ENCODE data around the gene ST6GALNAC4.

- TF ChIP-seq ZNF501 (tag by site-specific recombination; IDR thresholded peaks at IDR 0.05) = no peak
- no peak for TF ChIP-seq ZSCAN30 (tag by site-specific recombination; IDR thresholded peaks at IDR 0.05)
- TF ChIP-seq, protein P1, sequence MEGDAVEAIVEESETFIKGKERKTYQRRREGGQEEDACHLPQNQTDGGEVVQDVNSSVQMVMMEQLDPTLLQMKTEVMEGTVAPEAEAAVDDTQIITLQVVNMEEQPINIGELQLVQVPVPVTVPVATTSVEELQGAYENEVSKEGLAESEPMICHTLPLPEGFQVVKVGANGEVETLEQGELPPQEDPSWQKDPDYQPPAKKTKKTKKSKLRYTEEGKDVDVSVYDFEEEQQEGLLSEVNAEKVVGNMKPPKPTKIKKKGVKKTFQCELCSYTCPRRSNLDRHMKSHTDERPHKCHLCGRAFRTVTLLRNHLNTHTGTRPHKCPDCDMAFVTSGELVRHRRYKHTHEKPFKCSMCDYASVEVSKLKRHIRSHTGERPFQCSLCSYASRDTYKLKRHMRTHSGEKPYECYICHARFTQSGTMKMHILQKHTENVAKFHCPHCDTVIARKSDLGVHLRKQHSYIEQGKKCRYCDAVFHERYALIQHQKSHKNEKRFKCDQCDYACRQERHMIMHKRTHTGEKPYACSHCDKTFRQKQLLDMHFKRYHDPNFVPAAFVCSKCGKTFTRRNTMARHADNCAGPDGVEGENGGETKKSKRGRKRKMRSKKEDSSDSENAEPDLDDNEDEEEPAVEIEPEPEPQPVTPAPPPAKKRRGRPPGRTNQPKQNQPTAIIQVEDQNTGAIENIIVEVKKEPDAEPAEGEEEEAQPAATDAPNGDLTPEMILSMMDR (tag by site-specific recombination; IDR thresholded peaks at IDR 0.05) = no peak
- no peak for TF ChIP-seq ZNF549 (tag by site-specific recombination; IDR thresholded peaks at IDR 0.05)
- TF ChIP-seq KLF9 (tag by site-specific recombination; IDR thresholded peaks at IDR 0.05; ENCODE audit: low read depth) = no peak
- no peak for TF ChIP-seq ZNF335 (tag by site-specific recombination; conservative IDR thresholded peaks at IDR 0.05)
- no peak for TF ChIP-seq ZBTB44 (tag by site-specific recombination; IDR thresholded peaks at IDR 0.05)
- TF ChIP-seq BCL11A (tag by site-specific recombination; IDR thresholded peaks at IDR 0.05; ENCODE audit: low read depth) = no peak
- TF ChIP-seq, protein P2, sequence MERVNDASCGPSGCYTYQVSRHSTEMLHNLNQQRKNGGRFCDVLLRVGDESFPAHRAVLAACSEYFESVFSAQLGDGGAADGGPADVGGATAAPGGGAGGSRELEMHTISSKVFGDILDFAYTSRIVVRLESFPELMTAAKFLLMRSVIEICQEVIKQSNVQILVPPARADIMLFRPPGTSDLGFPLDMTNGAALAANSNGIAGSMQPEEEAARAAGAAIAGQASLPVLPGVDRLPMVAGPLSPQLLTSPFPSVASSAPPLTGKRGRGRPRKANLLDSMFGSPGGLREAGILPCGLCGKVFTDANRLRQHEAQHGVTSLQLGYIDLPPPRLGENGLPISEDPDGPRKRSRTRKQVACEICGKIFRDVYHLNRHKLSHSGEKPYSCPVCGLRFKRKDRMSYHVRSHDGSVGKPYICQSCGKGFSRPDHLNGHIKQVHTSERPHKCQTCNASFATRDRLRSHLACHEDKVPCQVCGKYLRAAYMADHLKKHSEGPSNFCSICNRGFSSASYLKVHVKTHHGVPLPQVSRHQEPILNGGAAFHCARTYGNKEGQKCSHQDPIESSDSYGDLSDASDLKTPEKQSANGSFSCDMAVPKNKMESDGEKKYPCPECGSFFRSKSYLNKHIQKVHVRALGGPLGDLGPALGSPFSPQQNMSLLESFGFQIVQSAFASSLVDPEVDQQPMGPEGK (tag by site-specific recombination; IDR thresholded peaks at IDR 0.05) = no peak
- TF ChIP-seq ZNF140 (tag by site-specific recombination; IDR thresholded peaks at IDR 0.05) = no peak
- no peak for TF ChIP-seq REST (tag by site-specific recombination; IDR thresholded peaks at IDR 0.05)
Measured at GRCh38 chr9:127904561-127905003, 12.3 kb downstream of the ST6GALNAC4 start.
